Right ventricle myocardium inferior (tissue), 1 donor: ENCODE measurements around the gene BRWD1. TPM values are rescaled to one million over a fixed set of nuclear protein-coding genes. Genes with fewer than 3 reads are reported as not detected.
"Not testable (repeated sequence)": the region's sequence is repeated elsewhere in the genome, so short reads cannot be mapped to it uniquely, and the experiment has no call there.

Experiments
- ATAC-seq: fragments of 200-7000 bp; cut with Tn5 transposase; one replicate; pipeline ENCODE4 v1.9.1; 2020; ENCODE audit warnings: mild to moderate bottlenecking, moderate library complexity
- DNase-seq: peaks from one replicate; pipeline ENCODE4 v3.0.0; 2021; ENCODE audit errors: missing footprints
- intact Hi-C: fragments of 100-400 bp; cut with DNase I; formaldehyde crosslinking; loops from one replicate; pipeline ENCODE4 v1.11.0; 2022
- total RNA-seq: library from RNA; stranded (reverse); fragmentation: NEBNext Ultra II Directional; extraction: Animal tissue kit (Norgen Biotek cat#: 25700); gene quantifications from one replicate; pipeline ENCODE4 v1.2.1, GENCODE V29; 2021
- donor health status: DM: no; HTN: yes; CAD: no; lungs with severe emphysema.

The BRWD1 gene
- total RNA-seq, 1 donor from 2014 or later = 29.1 TPM

DNA sequence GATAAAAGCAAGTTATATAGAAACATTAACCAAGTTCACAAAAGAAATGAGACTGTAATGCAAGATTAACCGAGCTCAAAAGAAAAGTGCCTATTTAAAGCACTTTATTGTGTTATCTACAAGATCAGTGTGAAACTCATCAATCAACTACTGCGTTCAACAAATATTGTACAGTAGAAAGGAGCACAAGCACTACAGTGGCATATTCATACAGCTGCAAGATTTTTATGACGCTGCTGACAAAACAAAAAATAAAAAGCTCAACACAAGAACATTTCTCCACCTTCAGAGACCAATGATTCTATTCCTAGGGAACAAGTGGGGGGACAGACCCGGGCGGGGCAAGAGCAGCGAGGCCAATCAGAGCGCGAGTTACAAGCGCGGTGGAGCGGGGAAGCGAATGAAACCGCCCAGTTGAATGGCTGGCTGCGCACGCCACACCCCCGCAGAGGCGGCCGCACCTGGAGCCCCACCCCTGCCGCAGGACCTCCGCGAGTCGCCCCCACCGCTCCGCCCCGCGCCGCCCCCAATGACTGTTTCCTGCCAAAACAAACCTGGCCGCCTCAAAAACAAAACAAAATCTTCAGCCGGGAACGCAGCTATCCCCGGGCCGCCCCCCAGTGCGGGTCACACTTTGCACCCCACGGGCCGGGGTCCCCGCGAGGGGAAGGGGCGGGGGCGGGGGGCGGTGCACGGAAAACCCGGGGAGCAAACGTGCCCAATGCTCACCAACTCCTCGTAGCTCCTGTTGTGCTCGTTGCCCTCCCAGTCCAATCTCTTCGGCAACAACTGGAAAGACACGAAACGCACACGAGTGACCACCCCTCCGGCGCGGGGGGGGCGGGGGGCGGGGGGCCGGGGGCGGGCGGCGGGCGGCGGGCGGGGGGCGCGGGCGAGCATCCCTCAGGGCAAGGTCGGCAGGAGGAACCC is 1.1 kb downstream of the BRWD1 start:
- DNase-seq = peak; percentile 95
- intact Hi-C loops = loop anchor here (1.0 to 2.0 kb wide), 4 partner anchors 36 to 134 kb away; partner anchors contain the start of gene HMGN1
- peak; percentile 89 for ATAC-seq

DNA sequence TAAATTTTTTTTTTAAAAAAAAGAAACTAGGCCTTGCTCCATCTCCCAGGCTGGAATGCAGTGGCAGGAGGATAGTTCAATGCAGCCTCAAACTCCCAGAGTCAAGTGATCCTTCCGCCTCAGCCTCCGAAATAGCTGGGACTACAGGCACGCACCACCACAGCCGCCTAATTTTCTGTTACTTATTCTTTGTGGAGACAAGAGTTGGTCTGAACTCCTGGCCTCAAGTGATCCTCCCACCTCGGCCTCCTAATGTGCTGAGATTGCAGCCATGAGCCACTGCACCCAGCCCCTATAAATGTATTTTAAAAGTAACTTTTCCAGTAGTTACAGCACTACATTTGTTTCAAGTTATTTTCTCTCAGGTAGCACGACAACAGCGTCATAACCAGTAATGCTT is 2.3 kb downstream of the BRWD1 start:
- intact Hi-C loops = no loop called here
- DNase-seq = no peak
- no peak for ATAC-seq

DNA sequence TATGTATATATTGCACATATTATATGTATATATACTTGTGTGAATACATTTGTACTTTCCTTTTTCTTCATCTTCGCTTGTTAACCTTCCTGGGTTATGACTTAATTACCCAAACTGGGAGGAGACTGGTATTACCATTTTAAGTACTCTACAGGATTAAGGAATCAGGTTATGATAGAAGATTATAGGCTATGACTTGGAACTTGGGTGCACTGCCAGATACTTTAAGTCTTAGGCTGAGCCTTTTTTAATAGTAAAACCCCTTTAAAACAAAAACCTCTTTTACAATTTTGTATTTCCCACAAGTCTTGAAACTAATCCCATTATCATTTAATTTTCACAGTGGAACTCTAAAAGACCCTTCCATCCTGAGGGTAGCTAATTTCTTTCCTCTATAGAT is 6.0 kb downstream of the BRWD1 start:
- ATAC-seq (no peak), DNase-seq (no peak)
- intact Hi-C loops = no loop called here

DNA sequence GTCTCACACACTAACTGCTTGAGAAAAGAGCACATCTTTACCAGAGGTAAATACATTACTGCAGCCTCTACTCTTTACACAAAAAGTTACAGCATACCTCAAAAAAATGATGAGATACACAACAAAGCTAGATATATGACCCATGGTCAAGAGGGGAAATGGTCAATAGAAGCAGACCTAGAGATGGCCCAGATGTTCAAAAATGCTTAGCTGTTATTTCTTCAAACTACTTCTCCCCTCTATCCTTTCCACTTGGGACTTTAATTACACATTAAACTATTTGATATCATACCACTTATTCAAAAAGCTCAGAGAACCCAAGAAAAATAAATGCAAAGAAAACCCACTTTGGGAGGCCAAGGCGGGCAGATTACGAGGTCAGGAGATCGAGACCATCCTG is 12.8 kb downstream of the BRWD1 start:
- intact Hi-C loops = no loop called here
- DNase-seq (no peak), ATAC-seq (no peak)

DNA sequence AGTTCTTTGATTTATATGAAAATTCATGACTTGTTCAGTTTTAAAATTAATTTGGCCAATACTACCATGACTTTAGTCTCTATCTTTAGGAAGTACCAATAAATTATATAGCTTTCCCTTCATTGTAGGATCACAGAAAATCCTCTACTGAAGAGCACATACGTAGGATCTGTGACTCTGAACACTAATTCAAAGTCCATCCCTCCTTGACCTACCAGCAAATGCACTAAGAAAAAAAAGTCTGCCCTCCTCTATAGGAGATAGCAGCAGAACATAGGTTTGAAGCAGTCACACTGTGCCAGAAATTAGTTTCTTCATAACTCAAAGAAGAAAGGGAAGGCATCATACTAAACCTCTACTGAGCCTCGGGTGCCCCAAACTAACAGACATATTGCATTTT is 16.5 kb downstream of the BRWD1 start:
- ATAC-seq (no peak), DNase-seq (no peak)
- intact Hi-C loops = loop anchor here (10.0 kb wide), 1 partner anchor 72 kb away; no protein-coding TSS in a partner anchor

DNA sequence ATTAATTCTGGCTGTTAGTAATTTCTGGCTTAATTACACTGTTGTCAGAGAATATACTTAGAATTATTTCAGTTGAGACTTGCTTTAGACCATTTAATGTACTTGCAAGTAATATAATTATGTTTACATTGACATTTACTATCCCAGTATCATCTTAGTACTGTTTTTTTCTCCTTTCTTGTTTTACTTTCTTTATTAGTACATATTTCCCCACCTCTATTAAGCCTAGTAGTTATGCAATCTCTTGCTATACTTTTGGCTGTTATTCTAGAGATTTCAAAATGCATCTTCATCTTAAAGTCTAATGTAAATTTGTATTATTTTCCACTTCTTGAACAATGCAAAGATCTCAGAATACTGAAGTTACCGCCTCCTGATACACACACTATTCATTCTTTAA is 24.4 kb downstream of the BRWD1 start:
- DNase-seq (no peak), ATAC-seq (no peak)
- intact Hi-C loops = no loop called here

DNA sequence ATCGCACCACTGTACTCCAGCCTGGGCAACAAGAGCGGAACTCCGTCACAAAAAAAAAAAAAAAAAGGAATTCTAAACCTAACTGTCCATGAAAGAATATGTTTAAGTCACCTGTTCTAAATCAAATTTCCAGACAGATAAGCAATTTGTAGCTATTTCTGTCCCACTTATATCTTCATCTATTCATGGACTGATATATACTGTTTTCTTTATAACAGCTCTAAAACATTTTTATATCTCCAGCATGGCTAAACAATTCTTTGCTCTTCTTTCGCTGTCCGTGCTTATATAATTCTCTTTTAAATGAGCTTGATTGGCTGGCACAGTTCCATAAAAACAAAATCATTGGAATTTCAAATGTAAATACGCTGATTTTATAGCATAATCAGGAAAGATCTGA is 30.5 kb downstream of the BRWD1 start:
- ATAC-seq (no peak), DNase-seq (no peak)
- intact Hi-C loops = no loop called here

DNA sequence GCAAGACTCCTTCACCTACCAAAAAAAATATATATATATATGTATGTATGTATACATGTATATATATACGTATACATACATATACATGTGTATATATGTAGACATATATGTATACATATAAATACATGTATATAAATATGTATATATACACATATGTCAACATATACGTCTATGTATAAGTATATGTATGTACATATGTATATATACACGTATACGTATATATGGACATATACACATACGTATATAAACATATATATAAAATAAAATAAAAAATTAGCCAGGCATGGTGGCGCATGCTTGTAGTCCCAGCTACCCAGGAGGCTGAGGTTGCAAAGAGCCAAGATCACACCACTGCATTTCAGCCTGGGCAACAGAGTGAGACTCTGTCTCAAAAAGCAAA is 31.6 kb downstream of the BRWD1 start:
- ATAC-seq (no peak), DNase-seq (no peak)
- intact Hi-C loops = no loop called here

DNA sequence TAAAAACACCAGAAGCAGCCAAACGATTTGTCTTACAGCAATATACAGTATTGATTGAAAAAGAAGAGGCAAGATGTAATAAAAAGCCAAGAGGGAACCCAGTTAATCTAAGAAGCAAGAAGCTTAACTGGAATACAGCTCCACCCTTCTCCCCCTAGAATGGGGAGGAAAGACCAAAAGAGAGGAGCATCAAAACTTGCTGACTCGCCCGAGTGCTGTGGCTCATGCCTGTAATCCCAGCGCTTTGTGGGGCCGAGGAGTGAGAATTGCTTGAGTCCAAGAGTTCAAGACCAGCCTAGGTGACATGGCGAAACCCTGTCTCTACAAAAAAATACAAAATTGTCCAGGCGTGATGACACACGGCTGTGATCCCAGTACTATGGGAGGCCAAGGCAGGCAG is 32.2 kb downstream of the BRWD1 start:
- no peak for DNase-seq
- intact Hi-C loops = no loop called here
- no peak for ATAC-seq

DNA sequence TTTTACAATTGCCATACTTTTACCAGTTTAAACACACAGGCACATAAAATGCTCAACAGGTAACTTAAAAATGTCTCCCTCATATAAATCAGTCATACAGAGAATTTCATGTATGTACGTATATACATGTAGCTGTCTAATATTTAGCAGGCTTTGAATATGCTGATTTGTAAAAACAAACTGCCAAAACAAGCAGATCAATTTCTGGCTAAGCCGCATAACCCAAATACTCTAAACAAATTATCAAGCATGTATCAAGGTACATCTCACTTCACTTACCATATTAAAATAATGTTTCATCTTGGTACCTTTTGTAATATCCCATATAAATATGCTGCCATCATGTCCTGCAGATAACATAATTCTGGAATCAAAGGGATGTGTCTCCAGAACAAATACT is 43.8 kb downstream of the BRWD1 start:
- DNase-seq = no peak
- no peak for ATAC-seq

DNA sequence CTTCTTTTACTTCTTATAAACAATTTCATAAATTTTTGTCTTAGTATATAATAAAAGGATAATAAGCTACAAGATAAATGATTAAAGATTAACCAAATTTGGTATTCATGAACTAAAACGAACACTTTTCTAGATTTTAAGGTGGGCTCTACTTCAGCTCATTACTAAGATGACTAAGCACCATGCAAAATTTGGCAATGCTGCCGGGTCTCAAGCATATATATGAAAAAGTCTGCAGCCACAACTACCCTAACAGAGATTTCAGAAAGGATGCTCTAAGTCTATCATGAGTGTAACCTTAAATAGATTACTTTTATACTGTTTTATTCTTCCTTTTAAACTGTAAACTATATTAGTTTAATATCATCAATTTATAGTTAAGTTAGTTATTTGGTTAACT is 47.8 kb downstream of the BRWD1 start:
- DNase-seq (no peak), ATAC-seq (no peak)
- intact Hi-C loops = no loop called here

More for the DNA sequence above, 43.8 kb downstream of the BRWD1 start:
- intact Hi-C loops = loop anchor here (10.0 kb wide), 1 partner anchor 55 kb away; no protein-coding TSS in a partner anchor

DNA sequence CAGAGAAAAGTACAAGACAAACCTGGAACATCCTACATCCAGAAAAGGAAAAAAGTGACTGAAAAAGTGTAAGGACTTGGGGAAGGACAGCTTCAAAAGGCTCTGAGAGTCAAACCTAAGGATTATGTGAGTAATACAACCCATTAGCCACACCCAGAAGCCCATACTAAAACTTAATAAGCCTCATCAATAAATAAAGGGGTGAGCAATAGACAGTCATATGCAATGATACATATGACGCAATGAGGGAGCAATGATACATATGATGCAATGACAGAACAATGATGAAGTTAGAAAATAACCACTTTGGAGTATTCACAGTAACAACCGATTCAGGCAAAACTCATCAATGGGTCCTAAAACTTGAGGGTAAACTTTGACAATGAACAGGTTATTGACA is 50.1 kb downstream of the BRWD1 start:
- DNase-seq (no peak), ATAC-seq (no peak)
- intact Hi-C loops = no loop called here

DNA sequence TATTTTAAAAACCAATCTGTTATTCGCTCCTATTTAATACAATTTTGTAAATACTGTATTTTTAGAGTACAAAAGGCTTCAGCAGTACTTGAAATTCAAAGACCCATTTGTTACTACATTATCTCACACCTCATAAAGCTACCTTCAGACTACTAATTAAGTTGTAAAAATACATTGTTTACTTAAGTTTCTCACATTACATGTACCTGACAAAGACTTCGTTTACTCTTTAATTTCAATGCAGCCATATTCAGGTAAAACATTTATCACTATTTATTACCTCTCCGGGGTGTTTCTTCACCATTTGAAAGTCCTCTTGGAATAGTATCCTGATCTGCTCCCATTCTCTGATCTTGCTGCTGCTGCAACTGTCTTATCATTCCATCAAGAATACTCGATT is 55.2 kb downstream of the BRWD1 start:
- ATAC-seq (no peak), DNase-seq (no peak)
- intact Hi-C loops = no loop called here

DNA sequence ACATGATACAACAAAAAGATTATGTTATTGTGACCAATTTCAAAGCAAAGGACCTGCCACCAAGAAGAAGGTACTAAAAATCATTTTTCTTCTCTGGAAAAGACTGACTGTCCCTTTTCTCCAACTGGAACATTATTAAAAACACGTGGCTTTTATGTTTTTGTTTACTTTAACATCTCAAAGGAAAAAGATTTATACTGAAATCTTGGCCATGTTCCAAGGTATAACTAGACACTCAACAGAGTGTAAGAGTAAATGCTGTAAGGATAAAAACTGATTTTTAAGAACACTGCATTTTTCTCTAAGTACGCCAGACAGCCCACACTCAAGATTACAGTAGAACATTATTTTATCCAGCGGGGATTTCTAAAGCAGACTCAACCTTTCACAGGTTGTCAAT is 62.1 kb downstream of the BRWD1 start:
- DNase-seq = no peak
- no peak for ATAC-seq
- intact Hi-C loops = no loop called here

DNA sequence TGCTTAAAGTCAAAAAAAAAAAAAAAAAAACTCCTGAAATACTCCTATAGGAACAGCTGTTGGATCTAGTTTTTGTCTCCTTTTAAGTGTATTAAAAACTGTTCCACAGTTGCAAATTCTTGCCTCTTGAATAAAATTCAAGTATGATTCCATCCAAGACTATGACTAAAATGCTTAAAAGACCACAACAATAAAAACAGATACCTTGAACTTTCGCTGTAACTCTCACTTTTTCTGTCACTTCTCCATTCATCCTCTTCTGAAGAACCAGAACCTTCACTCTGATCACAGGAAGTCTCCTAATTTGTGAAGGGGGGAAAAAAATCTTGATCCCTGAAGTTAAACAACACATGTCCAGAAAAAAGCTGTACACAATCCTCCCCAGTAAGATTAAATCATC is 75.2 kb downstream of the BRWD1 start:
- DNase-seq (no peak), ATAC-seq (no peak)
- intact Hi-C loops = no loop called here

DNA sequence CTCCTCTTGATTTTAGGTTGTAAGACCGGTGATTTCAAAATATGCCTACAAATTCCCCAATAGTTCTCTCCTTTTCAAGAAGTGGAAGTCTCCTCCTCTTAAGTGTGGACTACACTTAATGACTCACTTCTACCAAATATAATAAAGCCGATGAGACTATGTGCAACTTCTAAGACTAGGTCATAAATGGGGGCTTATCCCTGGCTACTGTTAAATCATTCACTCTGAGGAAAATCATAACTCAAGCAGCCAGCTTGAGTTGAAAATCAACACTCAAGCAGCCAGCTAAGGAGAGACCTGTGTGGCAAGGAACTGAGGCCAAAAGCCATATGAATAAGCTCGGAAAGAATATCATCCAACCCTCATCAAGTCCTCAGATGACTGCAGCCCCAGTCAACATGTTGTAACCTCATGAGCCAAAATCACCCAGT is 80.6 kb downstream of the BRWD1 start:
- no peak for ATAC-seq
- intact Hi-C loops = no loop called here
- DNase-seq = no peak

DNA sequence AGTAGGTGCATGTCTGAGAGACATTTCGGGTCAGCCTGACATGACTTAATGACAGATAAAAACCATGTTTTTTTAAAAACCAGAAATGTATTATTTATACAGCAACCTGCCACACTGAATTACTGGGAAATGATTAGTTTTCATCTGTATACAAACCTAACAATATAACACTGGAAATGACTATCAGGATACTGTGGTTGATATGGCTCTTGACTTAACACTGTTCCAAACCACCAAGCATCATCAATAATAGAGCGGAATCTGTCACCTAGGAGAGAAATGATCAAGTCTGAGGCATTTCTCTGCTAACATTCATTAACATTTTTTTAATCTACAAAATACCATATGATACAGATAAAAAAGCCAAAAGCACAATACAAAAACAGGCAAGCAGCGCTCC is 88.5 kb downstream of the BRWD1 start:
- intact Hi-C loops = loop anchor here (10.0 kb wide), 1 partner anchor 70 kb away; no protein-coding TSS in a partner anchor
- no peak for DNase-seq
- ATAC-seq = no peak

DNA sequence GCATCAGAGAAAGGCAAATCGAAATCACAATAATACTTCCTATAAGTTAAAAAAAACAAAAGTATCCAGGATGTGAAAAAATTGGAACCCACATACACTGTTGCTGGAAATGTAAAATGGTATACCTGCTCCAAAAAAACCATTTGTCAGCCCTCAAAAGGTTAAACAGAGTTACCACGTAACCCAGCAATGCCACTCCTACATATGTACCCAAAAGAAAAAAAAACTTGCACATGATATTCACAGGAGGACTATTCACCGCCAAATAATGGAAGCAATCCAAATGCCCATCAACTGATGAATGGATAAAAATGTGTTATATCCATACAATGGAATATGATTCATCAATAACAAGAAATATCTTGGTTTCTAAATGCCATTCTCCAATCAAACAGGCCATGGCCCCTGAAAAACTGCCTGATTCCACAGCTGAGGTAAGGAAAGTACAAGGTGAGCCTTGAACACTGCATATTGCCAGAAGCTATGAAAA is 91.4 kb downstream of the BRWD1 start:
- ATAC-seq = no peak
- no peak for DNase-seq
- intact Hi-C loops = loop anchor here (10.0 kb wide), 1 partner anchor 73 kb away; no protein-coding TSS in a partner anchor

DNA sequence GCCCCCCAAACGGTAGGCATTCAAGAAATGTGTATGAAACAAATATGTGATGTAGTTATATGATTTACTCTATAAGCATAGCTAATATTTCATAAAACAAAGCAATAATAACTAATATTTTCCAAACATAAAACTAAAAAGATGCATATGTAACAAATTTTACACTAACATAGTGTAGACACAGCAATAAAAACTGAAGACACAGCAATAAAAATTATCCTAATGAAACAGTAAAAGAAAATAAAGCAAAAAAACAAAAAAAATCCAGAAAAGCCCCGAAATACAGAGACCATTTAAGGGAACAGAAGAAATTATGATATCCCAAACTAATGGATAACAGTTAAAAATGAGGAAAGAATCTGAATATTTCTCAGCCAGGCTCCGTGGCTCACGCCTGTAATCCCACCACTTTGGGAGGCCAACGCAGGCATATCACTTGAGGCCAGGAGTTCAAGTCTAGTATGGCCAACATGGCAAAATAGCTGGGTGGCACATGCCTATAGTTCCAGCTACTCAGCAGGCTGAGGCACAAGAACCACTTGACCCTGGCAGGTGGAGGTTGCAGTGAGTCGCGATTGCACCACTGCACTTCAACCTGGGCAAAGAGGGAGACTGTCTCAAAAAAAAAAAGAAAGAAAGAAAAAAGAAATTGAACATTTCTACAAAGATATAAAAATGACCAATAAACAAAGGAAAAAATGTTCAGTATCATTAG is 92.0 kb downstream of the BRWD1 start:
- intact Hi-C loops = loop anchor here (10.0 kb wide), 1 partner anchor 73 kb away; no protein-coding TSS in a partner anchor
- no peak for DNase-seq
- ATAC-seq = no peak

DNA sequence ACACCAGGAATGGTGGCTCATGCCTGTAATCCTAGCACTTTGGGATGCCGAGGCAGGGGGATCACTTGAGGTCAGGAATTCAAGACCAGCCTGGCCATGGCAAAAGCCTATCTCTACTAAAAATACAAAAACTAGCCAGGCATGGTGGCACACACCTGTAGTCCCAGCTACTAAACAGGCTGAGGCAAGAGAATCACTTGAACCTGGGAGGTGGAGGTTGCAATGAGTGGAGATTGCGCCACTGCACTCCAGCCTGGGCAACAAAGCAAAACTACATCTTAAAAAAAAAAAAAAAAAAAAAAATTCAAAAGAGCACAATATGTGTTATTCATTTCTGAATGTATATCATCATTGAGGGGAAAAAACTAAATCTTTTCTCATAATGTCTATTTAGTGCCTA is 92.6 kb downstream of the BRWD1 start:
- DNase-seq, ATAC-seq: not testable (repeated sequence)
- intact Hi-C loops = loop anchor here (10.0 kb wide), 1 partner anchor 74 kb away; no protein-coding TSS in a partner anchor
